Stomach (tissue), 4 donors: ENCODE data around the gene APCDD1.

Experiments used
- POLR2A ChIP-seq, 4 donors: fragments of 450-650 bp; IDR thresholded peaks; one replicate each; pipeline ENCODE4 v1.6.1; 2016; ENCODE audit warnings: antibody characterized with exemption in 4 of 4, control low read depth in 2 of 4, mild to moderate bottlenecking in 1 of 4, moderate library complexity in 1 of 4
- TF ChIP-seq, protein P1 (sequence below), 7 experiments: fragments of 450-650 bp in 4 of 7; fragments of 200-600 bp in 3 of 7; sonication (generic) in 3 of 7; IDR thresholded peaks; one replicate each; pipeline ENCODE4 v1.5.1; 2016 to 2019; ENCODE audit warnings: antibody characterized with exemption in 7 of 7, control low read depth in 2 of 7, mild to moderate bottlenecking in 1 of 7

DNA sequence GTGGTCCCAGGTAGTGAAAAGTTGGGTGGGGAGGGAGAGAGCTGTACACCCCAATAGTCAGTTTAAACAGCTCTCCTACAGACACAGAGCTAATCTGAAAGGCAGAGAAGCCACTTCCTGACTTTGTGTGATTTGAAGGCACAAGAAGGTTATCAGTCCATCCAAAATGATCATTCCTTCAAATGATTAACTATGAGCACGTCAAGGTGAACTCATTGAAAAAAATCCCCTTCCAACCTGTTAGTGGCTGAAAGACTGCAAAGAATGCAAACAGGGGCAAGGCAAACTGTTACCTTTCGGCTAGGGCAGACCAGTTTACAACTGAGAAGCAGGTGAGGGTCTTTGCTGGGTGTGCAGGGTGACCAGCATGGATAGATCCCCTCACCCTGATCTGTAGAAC lies 22.8 kb upstream of the APCDD1 start:
- TF ChIP-seq, protein P1, sequence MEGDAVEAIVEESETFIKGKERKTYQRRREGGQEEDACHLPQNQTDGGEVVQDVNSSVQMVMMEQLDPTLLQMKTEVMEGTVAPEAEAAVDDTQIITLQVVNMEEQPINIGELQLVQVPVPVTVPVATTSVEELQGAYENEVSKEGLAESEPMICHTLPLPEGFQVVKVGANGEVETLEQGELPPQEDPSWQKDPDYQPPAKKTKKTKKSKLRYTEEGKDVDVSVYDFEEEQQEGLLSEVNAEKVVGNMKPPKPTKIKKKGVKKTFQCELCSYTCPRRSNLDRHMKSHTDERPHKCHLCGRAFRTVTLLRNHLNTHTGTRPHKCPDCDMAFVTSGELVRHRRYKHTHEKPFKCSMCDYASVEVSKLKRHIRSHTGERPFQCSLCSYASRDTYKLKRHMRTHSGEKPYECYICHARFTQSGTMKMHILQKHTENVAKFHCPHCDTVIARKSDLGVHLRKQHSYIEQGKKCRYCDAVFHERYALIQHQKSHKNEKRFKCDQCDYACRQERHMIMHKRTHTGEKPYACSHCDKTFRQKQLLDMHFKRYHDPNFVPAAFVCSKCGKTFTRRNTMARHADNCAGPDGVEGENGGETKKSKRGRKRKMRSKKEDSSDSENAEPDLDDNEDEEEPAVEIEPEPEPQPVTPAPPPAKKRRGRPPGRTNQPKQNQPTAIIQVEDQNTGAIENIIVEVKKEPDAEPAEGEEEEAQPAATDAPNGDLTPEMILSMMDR (IDR thresholded peaks at IDR 0.05), result no peak
- no peak for TF ChIP-seq POLR2A (IDR thresholded peaks at IDR 0.05)
